B cell (primary cell): ENCODE results near the gene FRZB.

ENCODE experiments used
- CTCF ChIP-seq: fragments of 200-600 bp; IDR thresholded peaks from one replicate; pipeline ENCODE4 v1.8.0; 2022; ENCODE audit warnings: antibody characterized with exemption, mild to moderate bottlenecking
- EZH2 ChIP-seq: IDR thresholded peaks from 2 replicates; pipeline ENCODE4 v1.6.1; 2012; ENCODE audit warnings: borderline replicate concordance, low read depth, mild to moderate bottlenecking, moderate library complexity, low read length; ENCODE audit not compliant: insufficient read depth, poor library complexity, severe bottlenecking

- TF ChIP-seq CTCF (no peak), EZH2 (no peak)
These were observed 28.7 kb upstream of the FRZB start for GRCh38 chr2:182895169-182895568.
